ENCODE measurements around the gene RBFOX2.
A peak's percentile ranks its signal among the peaks of the same experiment; 100 is the strongest.

The RBFOX2 gene

DNA sequence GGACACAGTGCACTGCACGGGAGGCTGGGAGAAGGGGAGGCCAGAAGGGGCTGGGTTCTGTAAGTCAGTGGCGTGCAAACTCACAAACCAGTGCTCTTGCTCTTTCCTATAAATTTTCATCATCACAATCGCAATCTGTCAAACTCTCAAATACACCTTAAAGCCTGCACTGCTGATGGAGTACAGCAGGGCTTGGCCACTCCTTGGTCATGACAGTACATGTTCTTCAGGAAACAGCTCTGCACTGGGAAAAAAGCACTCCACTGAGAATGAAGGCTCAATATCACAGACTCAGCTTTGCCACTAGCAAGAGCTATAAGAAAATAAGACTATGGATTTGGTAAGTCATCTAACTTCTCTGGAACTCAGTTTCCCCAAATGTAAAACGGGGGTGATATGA is 111.0 kb downstream of the RBFOX2 start:
- no peak overlapping the region for H3K4me3 ChIP-seq (ENCODE audit: low read length)
- H3K9ac ChIP-seq (ENCODE audit: low read length) = no peak overlapping the region
- H3K36me3 ChIP-seq (ENCODE audit: control insufficient read depth, low read depth, low read length) = no peaks in the 10 kb centered on the region
- peaks cover 17% of the 10 kb centered on the region for H3K4me1 ChIP-seq (ENCODE audit: control insufficient read depth, low read depth, low read length)
- H3K9me3 ChIP-seq (ENCODE audit: control insufficient read depth, low read depth, low read length) = no peaks in the 10 kb centered on the region
- H3K27ac ChIP-seq (ENCODE audit: low read length) = no peak overlapping the region
- no peaks in the 10 kb centered on the region for H3K27me3 ChIP-seq (ENCODE audit: control insufficient read depth, insufficient read depth, low read length)

DNA sequence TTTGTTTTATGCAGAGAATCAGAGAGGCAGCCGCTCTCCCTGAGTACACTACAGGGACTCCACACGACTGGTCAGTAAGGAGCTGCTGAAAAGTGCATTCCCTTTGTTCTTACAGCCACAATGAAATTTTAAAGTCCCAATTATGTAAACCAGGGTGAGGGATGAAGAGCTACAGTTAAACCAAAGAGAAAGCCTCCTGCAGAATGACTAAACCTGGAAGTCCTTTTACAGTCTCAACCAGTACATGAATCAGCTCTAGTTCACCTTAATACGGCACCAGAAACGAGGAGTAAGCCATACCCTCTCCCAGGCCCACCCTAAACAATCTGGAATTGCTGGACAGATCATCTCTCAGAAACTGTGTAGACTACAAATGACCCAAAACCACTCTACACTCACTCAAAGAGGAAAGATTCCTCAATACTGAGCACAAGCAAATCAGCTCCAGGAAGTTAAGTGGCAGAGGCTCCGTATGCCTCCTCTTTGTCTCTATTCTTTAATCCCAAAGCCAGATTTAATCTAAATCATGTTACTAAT is 113.1 kb downstream of the RBFOX2 start:
- no peaks in the 10 kb centered on the region for H3K36me3 ChIP-seq (ENCODE audit: control insufficient read depth, low read depth, low read length)
- peak overlapping the region; percentile 0 for H3K27ac ChIP-seq (ENCODE audit: low read length)
- H3K4me3 ChIP-seq (ENCODE audit: low read length) = peak overlapping the region; percentile 28
- H3K27me3 ChIP-seq (ENCODE audit: control insufficient read depth, insufficient read depth, low read length) = no peaks in the 10 kb centered on the region
- no peaks in the 10 kb centered on the region for H3K9me3 ChIP-seq (ENCODE audit: control insufficient read depth, low read depth, low read length)
- peak overlapping the region; percentile 38 for H3K9ac ChIP-seq (ENCODE audit: low read length)
- peaks cover 27% of the 10 kb centered on the region for H3K4me1 ChIP-seq (ENCODE audit: control insufficient read depth, low read depth, low read length)

DNA sequence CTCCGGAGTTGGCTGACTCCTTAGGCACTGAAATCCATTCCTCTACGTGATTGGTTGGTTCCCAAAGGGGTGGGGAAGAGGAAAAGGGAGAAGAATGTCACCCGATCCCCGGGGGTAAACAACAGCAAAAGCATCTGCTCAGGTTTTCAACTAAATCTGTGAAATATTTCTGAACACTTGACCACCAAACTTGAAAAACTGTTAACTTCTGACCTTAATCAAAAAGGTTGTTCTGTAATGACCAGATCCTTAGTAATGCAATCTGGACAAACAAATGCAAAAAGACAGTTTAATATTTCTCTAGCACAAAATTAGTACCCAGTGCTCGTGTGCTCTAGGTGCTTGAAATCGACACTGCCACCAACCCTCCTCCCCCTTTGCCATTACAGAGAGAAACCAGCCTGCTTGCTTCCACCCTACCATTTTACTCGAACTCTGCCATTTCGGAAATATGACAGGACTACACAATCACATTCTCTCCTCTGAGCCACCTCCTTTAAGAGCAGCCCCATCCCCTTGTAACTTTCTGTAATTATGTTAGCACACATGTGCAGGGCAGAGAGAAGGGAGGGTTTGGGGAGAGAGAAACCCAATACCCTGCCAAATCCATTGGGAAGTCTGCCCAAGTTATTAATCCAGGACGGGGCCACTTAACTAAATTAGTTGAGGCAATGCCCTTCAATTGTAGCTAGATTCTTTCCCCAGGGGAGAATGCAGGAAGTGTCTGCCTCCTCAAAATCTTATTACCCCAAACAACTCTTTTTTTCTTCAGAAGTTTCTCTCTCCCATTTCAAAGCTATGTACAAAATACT is 113.8 kb downstream of the RBFOX2 start:
- peak overlapping the region; percentile 0 for H3K27ac ChIP-seq (ENCODE audit: low read length)
- H3K36me3 ChIP-seq (ENCODE audit: control insufficient read depth, low read depth, low read length) = no peaks in the 10 kb centered on the region
- H3K9me3 ChIP-seq (ENCODE audit: control insufficient read depth, low read depth, low read length) = no peaks in the 10 kb centered on the region
- peak overlapping the region; percentile 38 for H3K9ac ChIP-seq (ENCODE audit: low read length)
- peaks cover 27% of the 10 kb centered on the region for H3K4me1 ChIP-seq (ENCODE audit: control insufficient read depth, low read depth, low read length)
- H3K27me3 ChIP-seq (ENCODE audit: control insufficient read depth, insufficient read depth, low read length) = no peaks in the 10 kb centered on the region
- H3K4me3 ChIP-seq (ENCODE audit: low read length) = peak overlapping the region; percentile 28

DNA sequence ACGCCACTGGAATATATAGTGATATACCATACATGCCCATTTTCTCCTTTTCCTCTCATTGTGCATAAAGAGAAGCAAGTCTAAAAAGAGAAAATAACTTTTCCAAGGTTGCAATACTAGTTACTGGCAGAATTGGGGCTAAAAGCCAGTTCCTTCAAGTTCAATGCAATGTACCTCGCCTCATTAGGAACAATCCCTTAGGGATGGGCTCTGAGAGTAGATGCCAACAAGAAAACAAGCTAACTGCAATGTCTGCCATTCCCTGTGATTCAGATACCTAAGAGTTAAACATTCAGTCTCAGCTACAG is 114.3 kb downstream of the RBFOX2 start:
- H3K9me3 ChIP-seq (ENCODE audit: control insufficient read depth, low read depth, low read length) = no peaks in the 10 kb centered on the region
- no peak overlapping the region for H3K9ac ChIP-seq (ENCODE audit: low read length)
- H3K27me3 ChIP-seq (ENCODE audit: control insufficient read depth, insufficient read depth, low read length) = no peaks in the 10 kb centered on the region
- H3K4me1 ChIP-seq (ENCODE audit: control insufficient read depth, low read depth, low read length) = peaks cover 27% of the 10 kb centered on the region
- H3K4me3 ChIP-seq (ENCODE audit: low read length) = no peak overlapping the region
- H3K36me3 ChIP-seq (ENCODE audit: control insufficient read depth, low read depth, low read length) = no peaks in the 10 kb centered on the region
- no peak overlapping the region for H3K27ac ChIP-seq (ENCODE audit: low read length)

DNA sequence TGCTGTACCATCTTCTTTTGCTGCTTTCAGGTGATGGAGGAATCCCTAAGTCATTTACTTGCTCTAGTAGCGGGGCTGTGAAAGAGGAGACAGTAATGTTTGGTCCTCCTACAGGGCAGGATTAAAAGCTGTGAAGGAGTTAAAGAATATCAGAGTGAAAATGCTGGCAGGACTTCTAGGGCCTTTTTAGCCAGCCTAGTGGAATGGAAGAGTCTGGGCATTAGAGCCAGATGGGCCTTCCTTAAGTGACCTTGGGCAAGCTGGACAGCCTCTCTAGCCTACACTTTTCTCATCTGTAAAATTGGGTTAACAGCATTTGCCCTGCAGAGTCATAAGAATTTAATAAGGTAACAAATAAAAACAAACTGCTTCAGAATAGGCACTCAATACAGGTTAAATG is 114.7 kb downstream of the RBFOX2 start:
- Histone ChIP-seq H3K27ac (ENCODE audit: low read length) (no peak overlapping the region), H3K4me3 (ENCODE audit: low read length) (no peak overlapping the region), H3K9ac (ENCODE audit: low read length) (no peak overlapping the region), H3K27me3 (ENCODE audit: control insufficient read depth, insufficient read depth, low read length) (no peaks in the 10 kb centered on the region), H3K9me3 (ENCODE audit: control insufficient read depth, low read depth, low read length) (no peaks in the 10 kb centered on the region), H3K36me3 (ENCODE audit: control insufficient read depth, low read depth, low read length) (no peaks in the 10 kb centered on the region), H3K4me1 (ENCODE audit: control insufficient read depth, low read depth, low read length) (peaks cover 27% of the 10 kb centered on the region)

DNA sequence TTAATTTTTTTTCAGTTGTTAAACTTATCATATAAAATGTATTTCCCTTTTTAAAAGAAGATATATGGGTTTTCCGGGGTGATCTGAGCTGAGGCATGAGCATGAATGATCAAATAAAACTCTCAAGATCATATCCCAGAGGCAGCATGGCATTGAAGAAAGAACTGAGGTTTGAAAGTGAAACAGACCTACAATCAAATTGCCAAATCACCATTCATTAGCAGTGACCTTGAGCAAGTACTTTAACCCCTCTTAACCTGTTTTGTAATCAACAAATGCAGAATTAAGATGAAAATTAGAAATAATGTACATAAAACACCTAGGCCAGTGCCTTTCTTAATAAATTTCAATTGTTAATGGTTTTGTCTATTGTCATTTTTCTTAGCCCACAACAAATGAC is 116.0 kb downstream of the RBFOX2 start:
- H3K9ac ChIP-seq (ENCODE audit: low read length) = no peak overlapping the region
- peaks cover 27% of the 10 kb centered on the region for H3K4me1 ChIP-seq (ENCODE audit: control insufficient read depth, low read depth, low read length)
- no peaks in the 10 kb centered on the region for H3K9me3 ChIP-seq (ENCODE audit: control insufficient read depth, low read depth, low read length)
- no peak overlapping the region for H3K4me3 ChIP-seq (ENCODE audit: low read length)
- H3K27ac ChIP-seq (ENCODE audit: low read length) = no peak overlapping the region
- H3K27me3 ChIP-seq (ENCODE audit: control insufficient read depth, insufficient read depth, low read length) = no peaks in the 10 kb centered on the region
- H3K36me3 ChIP-seq (ENCODE audit: control insufficient read depth, low read depth, low read length) = no peaks in the 10 kb centered on the region

DNA sequence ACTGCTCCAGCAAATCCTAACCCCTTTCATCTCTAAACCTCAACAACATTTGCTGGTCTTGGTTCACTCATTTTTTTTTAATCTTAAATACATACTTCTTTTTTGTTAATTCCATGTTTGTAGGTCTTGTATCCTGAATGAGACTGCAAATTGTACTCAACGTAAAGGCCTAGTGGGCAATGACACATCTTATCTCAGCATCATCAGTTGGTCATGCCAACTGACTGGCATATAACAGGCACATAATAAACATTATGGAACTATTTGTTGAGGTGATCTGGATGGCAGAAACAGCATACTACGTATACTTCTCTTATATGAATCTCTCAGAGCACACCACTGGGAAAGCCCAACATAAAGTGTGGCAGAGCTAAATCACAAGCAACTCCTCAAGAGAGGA is 116.7 kb downstream of the RBFOX2 start:
- Histone ChIP-seq H3K4me1 (ENCODE audit: control insufficient read depth, low read depth, low read length) (peaks cover 27% of the 10 kb centered on the region), H3K4me3 (ENCODE audit: low read length) (no peak overlapping the region), H3K27me3 (ENCODE audit: control insufficient read depth, insufficient read depth, low read length) (no peaks in the 10 kb centered on the region), H3K9ac (ENCODE audit: low read length) (no peak overlapping the region), H3K27ac (ENCODE audit: low read length) (no peak overlapping the region), H3K36me3 (ENCODE audit: control insufficient read depth, low read depth, low read length) (no peaks in the 10 kb centered on the region), H3K9me3 (ENCODE audit: control insufficient read depth, low read depth, low read length) (no peaks in the 10 kb centered on the region)

DNA sequence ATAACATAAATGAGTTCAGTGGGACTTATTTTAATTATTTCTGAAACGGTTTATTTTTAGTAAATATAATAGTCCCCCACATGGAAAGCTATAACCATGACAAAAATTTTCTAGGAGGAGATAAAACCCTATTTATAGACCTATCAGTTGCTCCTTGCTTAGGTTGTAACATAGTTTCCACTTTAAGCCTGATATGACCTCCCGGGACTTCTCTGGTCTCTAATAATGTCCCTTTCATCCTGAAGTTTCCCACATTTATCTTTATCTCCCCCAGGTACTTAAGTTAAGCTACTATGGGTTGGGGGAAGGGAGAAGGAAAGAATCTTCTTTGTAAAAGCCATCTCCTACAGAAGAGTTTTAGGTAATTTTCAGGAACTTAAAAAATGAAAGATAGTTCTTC is 117.7 kb downstream of the RBFOX2 start:
- Histone ChIP-seq H3K36me3 (ENCODE audit: control insufficient read depth, low read depth, low read length) (no peaks in the 10 kb centered on the region), H3K9me3 (ENCODE audit: control insufficient read depth, low read depth, low read length) (no peaks in the 10 kb centered on the region), H3K4me1 (ENCODE audit: control insufficient read depth, low read depth, low read length) (peaks cover 26% of the 10 kb centered on the region), H3K9ac (ENCODE audit: low read length) (no peak overlapping the region), H3K27ac (ENCODE audit: low read length) (no peak overlapping the region), H3K4me3 (ENCODE audit: low read length) (no peak overlapping the region), H3K27me3 (ENCODE audit: control insufficient read depth, insufficient read depth, low read length) (no peaks in the 10 kb centered on the region)

DNA sequence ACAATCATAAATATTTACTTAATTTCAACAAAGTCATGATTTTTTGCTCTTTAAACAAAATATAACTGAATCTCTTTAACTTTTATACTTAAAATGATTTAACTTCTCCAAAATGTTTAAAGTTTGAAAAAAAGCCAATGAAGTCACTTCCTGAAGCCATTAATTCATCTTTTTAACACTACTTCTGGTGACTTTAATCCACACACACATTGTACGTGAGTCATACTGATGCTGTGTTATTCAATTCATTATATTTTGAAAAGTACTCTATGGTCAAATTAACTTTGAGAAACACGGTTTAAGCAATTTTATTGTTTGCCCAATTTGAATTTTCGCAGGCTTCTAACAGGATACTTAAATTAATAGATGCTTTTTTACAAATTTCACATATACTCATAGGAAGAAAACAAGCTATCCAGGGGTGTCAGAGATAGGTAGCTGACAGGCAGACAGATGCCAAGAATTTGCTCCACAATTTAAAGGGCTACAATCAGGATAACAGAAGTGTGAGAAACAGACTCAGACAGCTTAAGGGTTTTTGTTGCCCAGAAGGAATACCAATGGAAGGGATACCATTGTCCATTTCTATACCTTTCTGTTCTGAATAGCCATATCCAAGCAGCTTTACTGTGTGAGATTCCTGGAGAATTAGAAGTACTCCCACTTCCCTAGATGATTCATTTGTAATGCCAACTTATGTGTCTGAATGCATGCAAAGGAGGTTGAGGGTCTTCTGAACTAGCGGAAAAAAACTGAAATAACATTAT is 118.4 kb downstream of the RBFOX2 start:
- peaks cover 19% of the 10 kb centered on the region for H3K4me1 ChIP-seq (ENCODE audit: control insufficient read depth, low read depth, low read length)
- H3K4me3 ChIP-seq (ENCODE audit: low read length) = no peak overlapping the region
- H3K9me3 ChIP-seq (ENCODE audit: control insufficient read depth, low read depth, low read length) = no peaks in the 10 kb centered on the region
- no peaks in the 10 kb centered on the region for H3K36me3 ChIP-seq (ENCODE audit: control insufficient read depth, low read depth, low read length)
- no peaks in the 10 kb centered on the region for H3K27me3 ChIP-seq (ENCODE audit: control insufficient read depth, insufficient read depth, low read length)
- H3K9ac ChIP-seq (ENCODE audit: low read length) = no peak overlapping the region
- H3K27ac ChIP-seq (ENCODE audit: low read length) = no peak overlapping the region

DNA sequence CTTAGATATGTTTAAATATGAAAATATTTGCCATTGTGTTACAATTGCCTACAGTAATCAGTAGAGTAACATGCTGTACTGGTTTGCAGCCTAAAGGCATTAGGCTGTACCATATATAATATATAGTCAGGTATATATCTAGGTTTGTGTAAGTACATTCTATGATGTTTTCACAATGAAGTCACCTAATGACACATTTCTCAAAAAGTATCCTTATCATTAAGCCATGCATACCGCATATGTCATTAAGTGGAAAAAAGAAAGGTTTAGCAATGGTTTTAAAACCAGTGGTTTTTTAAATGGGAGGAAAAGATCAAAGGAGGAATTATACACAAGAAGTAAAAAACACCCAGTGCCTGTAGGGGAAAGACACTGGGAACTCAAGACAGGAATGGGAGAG is 122.7 kb downstream of the RBFOX2 start:
- Histone ChIP-seq H3K9me3 (ENCODE audit: control insufficient read depth, low read depth, low read length) (no peaks in the 10 kb centered on the region), H3K9ac (ENCODE audit: low read length) (no peak overlapping the region), H3K36me3 (ENCODE audit: control insufficient read depth, low read depth, low read length) (no peaks in the 10 kb centered on the region), H3K4me1 (ENCODE audit: control insufficient read depth, low read depth, low read length) (peaks cover 4% of the 10 kb centered on the region), H3K4me3 (ENCODE audit: low read length) (no peak overlapping the region), H3K27ac (ENCODE audit: low read length) (no peak overlapping the region), H3K27me3 (ENCODE audit: control insufficient read depth, insufficient read depth, low read length) (no peaks in the 10 kb centered on the region)

DNA sequence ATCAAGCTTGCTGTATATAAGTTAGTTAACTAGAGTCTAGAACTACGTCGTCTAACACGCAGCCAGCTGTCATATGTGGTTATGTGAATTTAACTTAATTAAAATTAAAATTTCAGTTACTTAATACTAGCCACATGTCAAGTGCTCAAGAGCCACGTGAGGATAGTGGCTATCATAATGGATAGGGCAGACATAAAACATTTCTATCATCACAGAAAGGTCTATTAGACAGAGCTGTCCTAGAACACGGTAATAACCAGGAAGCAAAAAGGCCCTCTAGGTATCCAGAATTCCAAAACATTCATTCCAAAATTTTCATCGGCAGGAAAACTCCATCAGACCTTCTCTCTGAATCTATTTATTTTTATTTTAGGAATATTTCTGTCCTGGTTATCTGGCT is 123.9 kb downstream of the RBFOX2 start:
- H3K36me3 ChIP-seq (ENCODE audit: control insufficient read depth, low read depth, low read length) = no peaks in the 10 kb centered on the region
- peaks cover 11% of the 10 kb centered on the region for H3K4me1 ChIP-seq (ENCODE audit: control insufficient read depth, low read depth, low read length)
- no peak overlapping the region for H3K4me3 ChIP-seq (ENCODE audit: low read length)
- H3K27ac ChIP-seq (ENCODE audit: low read length) = no peak overlapping the region
- H3K9ac ChIP-seq (ENCODE audit: low read length) = no peak overlapping the region
- H3K9me3 ChIP-seq (ENCODE audit: control insufficient read depth, low read depth, low read length) = no peaks in the 10 kb centered on the region
- H3K27me3 ChIP-seq (ENCODE audit: control insufficient read depth, insufficient read depth, low read length) = no peaks in the 10 kb centered on the region

DNA sequence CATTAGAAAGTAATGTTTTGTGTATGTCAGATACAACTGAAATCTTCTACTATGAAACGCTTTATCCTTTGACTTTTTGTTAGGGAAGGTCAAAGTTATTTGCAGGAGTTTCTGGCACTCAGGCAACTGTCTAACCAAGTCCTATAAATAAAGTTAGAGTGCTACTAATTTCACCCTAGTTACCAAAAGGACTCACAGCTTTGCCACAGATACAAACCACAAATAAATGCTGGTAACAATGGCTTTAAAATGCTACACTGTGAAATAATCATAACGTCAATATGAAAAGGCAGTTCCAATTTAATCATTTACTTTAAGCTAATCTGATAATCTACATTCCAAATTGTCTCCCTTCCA is 124.3 kb downstream of the RBFOX2 start:
- Histone ChIP-seq H3K9ac (ENCODE audit: low read length) (no peak overlapping the region), H3K36me3 (ENCODE audit: control insufficient read depth, low read depth, low read length) (no peaks in the 10 kb centered on the region), H3K4me1 (ENCODE audit: control insufficient read depth, low read depth, low read length) (peaks cover 11% of the 10 kb centered on the region), H3K9me3 (ENCODE audit: control insufficient read depth, low read depth, low read length) (no peaks in the 10 kb centered on the region), H3K27ac (ENCODE audit: low read length) (no peak overlapping the region), H3K4me3 (ENCODE audit: low read length) (no peak overlapping the region), H3K27me3 (ENCODE audit: control insufficient read depth, insufficient read depth, low read length) (no peaks in the 10 kb centered on the region)
